Liver (tissue), 9 donors: ENCODE data around the gene RGP1. TPM values are rescaled to one million over a fixed set of nuclear protein-coding genes. Genes with fewer than 3 reads are reported as not detected.

Experiments
- DNase-seq: peaks from one replicate; pipeline ENCODE4 v3.0.0-alpha.2; 2017; ENCODE audit warnings: low spot score
- H3K27ac ChIP-seq, 2 donors: one replicate each; pipeline ENCODE4 v1.7.0; 2013; ENCODE audit warnings: inconsistent platforms in 2 of 2, low read length in 2 of 2, control low read depth in 1 of 2, low read depth in 1 of 2, mild to moderate bottlenecking in 1 of 2
- H3K27me3 ChIP-seq, 4 donors: one replicate each; pipeline versions ENCODE4 v1.6.1 to v1.7.0; 2013; ENCODE audit warnings: low read length in 3 of 4, inconsistent platforms in 1 of 4, mild to moderate bottlenecking in 1 of 4, moderate library complexity in 1 of 4; ENCODE audit not compliant: control insufficient read depth in 4 of 4, insufficient read depth in 4 of 4
- H3K36me3 ChIP-seq, 4 donors: one replicate each; pipeline versions ENCODE4 v1.6.1 to v1.7.0; 2013; ENCODE audit warnings: low read length in 3 of 4, mild to moderate bottlenecking in 3 of 4, low read depth in 1 of 4, moderate library complexity in 1 of 4; ENCODE audit not compliant: control insufficient read depth in 4 of 4, insufficient read depth in 3 of 4
- H3K4me1 ChIP-seq, 4 donors: one replicate each; pipeline versions ENCODE4 v1.6.1 to v1.7.0; 2013; ENCODE audit warnings: low read length in 3 of 4, mild to moderate bottlenecking in 3 of 4, moderate library complexity in 1 of 4; ENCODE audit not compliant: control insufficient read depth in 4 of 4, insufficient read depth in 4 of 4
- H3K4me3 ChIP-seq, 3 donors: one replicate each; pipeline versions ENCODE4 v1.6.1 to v1.7.0; 2013; ENCODE audit warnings: low read length in 3 of 3, control low read depth in 1 of 3, low read depth in 1 of 3, mild to moderate bottlenecking in 1 of 3
- H3K9ac ChIP-seq, 2 donors: one replicate each; pipeline ENCODE4 v1.7.0; 2013; ENCODE audit warnings: low read length in 2 of 2, mild to moderate bottlenecking in 2 of 2, moderate library complexity in 2 of 2, control low read depth in 1 of 2, low read depth in 1 of 2
- H3K9me3 ChIP-seq, 4 donors: one replicate each; pipeline versions ENCODE4 v1.6.1 to v1.7.0; 2013; ENCODE audit warnings: low read length in 3 of 4; ENCODE audit not compliant: control insufficient read depth in 4 of 4
- EGR1 ChIP-seq, 2 donors: IDR thresholded peaks; 2 replicates each; pipeline ENCODE4 v1.6.1; 2016 to 2018; ENCODE audit warnings: antibody characterized with exemption in 2 of 2, low read depth in 2 of 2
- FOXA1 ChIP-seq: IDR thresholded peaks from 2 replicates; pipeline ENCODE4 v1.6.1; 2016; ENCODE audit warnings: antibody characterized with exemption
- FOXA2 ChIP-seq: IDR thresholded peaks from 2 replicates; pipeline ENCODE4 v1.6.1; 2016; ENCODE audit warnings: antibody characterized with exemption
- GABPA ChIP-seq, 2 donors: IDR thresholded peaks in 1 of 2; conservative IDR thresholded peaks in 1 of 2; 2 replicates each; pipeline ENCODE4 v1.6.1; 2016; ENCODE audit warnings: antibody characterized with exemption in 2 of 2, mild to moderate bottlenecking in 1 of 2, moderate library complexity in 1 of 2
- HNF4A ChIP-seq, 2 donors: conservative IDR thresholded peaks; 2 replicates each; pipeline ENCODE4 v1.6.1; 2016; ENCODE audit warnings: antibody characterized with exemption in 2 of 2, mild to moderate bottlenecking in 2 of 2
- JUND ChIP-seq, 2 donors: IDR thresholded peaks; 2 replicates each; pipeline ENCODE4 v1.6.1; 2016; ENCODE audit warnings: antibody characterized with exemption in 2 of 2
- NR2F2 ChIP-seq: IDR thresholded peaks from 2 replicates; pipeline ENCODE4 v1.6.1; 2016; ENCODE audit warnings: antibody characterized with exemption
- RAD21 ChIP-seq, 2 donors: IDR thresholded peaks; 2 replicates each; pipeline ENCODE4 v1.6.1; 2016; ENCODE audit warnings: antibody characterized with exemption in 2 of 2, mild to moderate bottlenecking in 2 of 2
- RXRA ChIP-seq, 2 donors: IDR thresholded peaks; 2 replicates each; pipeline ENCODE4 v1.6.1; 2017 to 2018; ENCODE audit warnings: antibody characterized with exemption in 2 of 2, mild to moderate bottlenecking in 1 of 2
- SP1 ChIP-seq: IDR thresholded peaks from 2 replicates; pipeline ENCODE4 v1.6.1; 2018; ENCODE audit warnings: antibody characterized with exemption, mild to moderate bottlenecking
- TAF1 ChIP-seq: conservative IDR thresholded peaks from 2 replicates; pipeline ENCODE4 v1.6.1; 2016; ENCODE audit warnings: antibody characterized with exemption, mild to moderate bottlenecking
- YY1 ChIP-seq: IDR thresholded peaks from 2 replicates; pipeline ENCODE4 v1.6.1; 2016; ENCODE audit warnings: antibody characterized with exemption, mild to moderate bottlenecking
- WGBS: extraction: QIAGEN DNeasy Blood & Tissue Kit; methylation state at CpG from one replicate; pipeline ENCODE4 v1.1.7; 2013; 5-methylcytosine and 5-hydroxymethylcytosine counted together
- polyA plus RNA-seq, 2 donors: library from polyadenylated mRNA; stranded (reverse) in 1 of 2; unstranded in 1 of 2; fragments of 200-250 nt in 1 of 2; fragments of >200 nt in 1 of 2; fragmentation: Nextera tagmentation in 1 of 2; extraction: Ambion mirVana in 1 of 2; gene quantifications; one replicate each; pipeline versions ENCODE4 v1.2.1 to v1.2.3, GENCODE V29; 2013 to 2015
- total RNA-seq, 2 donors: library from RNA; depleted of rRNA; stranded (reverse); fragments of >200 nt; gene quantifications; one replicate each; pipeline ENCODE4 v1.2.3, GENCODE V29; 2014
- TF ChIP-seq, protein P1 (sequence below): fragments of 150-350 bp; IDR thresholded peaks from 2 replicates; pipeline ENCODE4 v1.5.1; 2017; ENCODE audit warnings: improper control_type of control experiment, low read depth, low read length; ENCODE audit not compliant: missing input control
- TF ChIP-seq, protein P2 (sequence below): IDR thresholded peaks from 2 replicates; pipeline ENCODE4 v1.6.1; 2016; ENCODE audit warnings: antibody characterized with exemption
- TF ChIP-seq, protein P3 (sequence below): IDR thresholded peaks from 2 replicates; pipeline ENCODE4 v1.6.1; 2016; ENCODE audit warnings: antibody characterized with exemption
- TF ChIP-seq, protein P4 (sequence below): IDR thresholded peaks from 2 replicates; pipeline ENCODE4 v1.6.1; 2016; ENCODE audit warnings: antibody characterized with exemption, mild to moderate bottlenecking
- TF ChIP-seq, protein P5 (sequence below): IDR thresholded peaks from 2 replicates; pipeline ENCODE4 v1.6.1; 2016; ENCODE audit warnings: antibody characterized with exemption
- donor health status: healthy.
- donor health status: healthy.
- donor health status: healthy.
- donor health status: healthy.
- donor health status: healthy.

The RGP1 gene
- total and polyA plus RNA-seq, 4 donors, result 2.6 to 10.7 (median 5.9) TPM

DNA sequence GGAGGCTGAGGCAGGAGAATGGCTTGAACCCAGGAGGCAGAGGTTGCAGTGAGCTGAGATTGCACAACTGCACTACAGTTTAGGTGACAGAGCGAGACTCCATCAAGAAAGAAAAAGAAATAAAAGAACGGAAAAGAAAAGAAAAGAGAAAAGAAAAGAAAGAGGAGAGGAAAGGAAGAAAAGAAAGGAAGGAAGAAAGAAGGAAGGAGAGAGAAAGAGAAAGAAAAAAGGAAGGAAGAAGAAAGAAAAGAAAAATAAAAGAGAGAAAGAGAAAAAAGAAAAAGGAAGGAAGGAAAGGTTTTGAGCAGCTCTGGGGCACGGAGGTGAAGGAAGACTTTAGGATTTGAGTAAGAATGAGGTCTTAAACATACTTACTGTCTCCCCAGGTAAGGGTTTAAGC, 35.5 kb upstream of the RGP1 start:
- no peak for DNase-seq
- TF ChIP-seq NR2F2, result no peak
- TF ChIP-seq FOXA1, result no peak
- no peak for TF ChIP-seq GABPA (IDR thresholded peaks at IDR 0.05 in 1 of 2, conservative IDR thresholded peaks at IDR 0.05 in 1 of 2)
- no peak for TF ChIP-seq EGR1 (IDR thresholded peaks at IDR 0.05; ENCODE audit: low read depth in 2 of 2)
- TF ChIP-seq JUND (IDR thresholded peaks at IDR 0.05), result no peak
- no peak for TF ChIP-seq RXRA (IDR thresholded peaks at IDR 0.05)
- TF ChIP-seq FOXA2, result no peak
- TF ChIP-seq RAD21 (IDR thresholded peaks at IDR 0.05), result no peak
- no peak for TF ChIP-seq HNF4A (conservative IDR thresholded peaks at IDR 0.05)
- TF ChIP-seq, protein P1, sequence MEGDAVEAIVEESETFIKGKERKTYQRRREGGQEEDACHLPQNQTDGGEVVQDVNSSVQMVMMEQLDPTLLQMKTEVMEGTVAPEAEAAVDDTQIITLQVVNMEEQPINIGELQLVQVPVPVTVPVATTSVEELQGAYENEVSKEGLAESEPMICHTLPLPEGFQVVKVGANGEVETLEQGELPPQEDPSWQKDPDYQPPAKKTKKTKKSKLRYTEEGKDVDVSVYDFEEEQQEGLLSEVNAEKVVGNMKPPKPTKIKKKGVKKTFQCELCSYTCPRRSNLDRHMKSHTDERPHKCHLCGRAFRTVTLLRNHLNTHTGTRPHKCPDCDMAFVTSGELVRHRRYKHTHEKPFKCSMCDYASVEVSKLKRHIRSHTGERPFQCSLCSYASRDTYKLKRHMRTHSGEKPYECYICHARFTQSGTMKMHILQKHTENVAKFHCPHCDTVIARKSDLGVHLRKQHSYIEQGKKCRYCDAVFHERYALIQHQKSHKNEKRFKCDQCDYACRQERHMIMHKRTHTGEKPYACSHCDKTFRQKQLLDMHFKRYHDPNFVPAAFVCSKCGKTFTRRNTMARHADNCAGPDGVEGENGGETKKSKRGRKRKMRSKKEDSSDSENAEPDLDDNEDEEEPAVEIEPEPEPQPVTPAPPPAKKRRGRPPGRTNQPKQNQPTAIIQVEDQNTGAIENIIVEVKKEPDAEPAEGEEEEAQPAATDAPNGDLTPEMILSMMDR, result no peak
- TF ChIP-seq, protein P2, sequence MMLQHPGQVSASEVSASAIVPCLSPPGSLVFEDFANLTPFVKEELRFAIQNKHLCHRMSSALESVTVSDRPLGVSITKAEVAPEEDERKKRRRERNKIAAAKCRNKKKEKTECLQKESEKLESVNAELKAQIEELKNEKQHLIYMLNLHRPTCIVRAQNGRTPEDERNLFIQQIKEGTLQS, result no peak
- no peak for TF ChIP-seq SP1
- no peak for TF ChIP-seq YY1
- TF ChIP-seq, protein P3, sequence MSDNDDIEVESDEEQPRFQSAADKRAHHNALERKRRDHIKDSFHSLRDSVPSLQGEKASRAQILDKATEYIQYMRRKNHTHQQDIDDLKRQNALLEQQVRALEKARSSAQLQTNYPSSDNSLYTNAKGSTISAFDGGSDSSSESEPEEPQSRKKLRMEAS, result no peak
- TF ChIP-seq TAF1, result no peak
- TF ChIP-seq, protein P4, sequence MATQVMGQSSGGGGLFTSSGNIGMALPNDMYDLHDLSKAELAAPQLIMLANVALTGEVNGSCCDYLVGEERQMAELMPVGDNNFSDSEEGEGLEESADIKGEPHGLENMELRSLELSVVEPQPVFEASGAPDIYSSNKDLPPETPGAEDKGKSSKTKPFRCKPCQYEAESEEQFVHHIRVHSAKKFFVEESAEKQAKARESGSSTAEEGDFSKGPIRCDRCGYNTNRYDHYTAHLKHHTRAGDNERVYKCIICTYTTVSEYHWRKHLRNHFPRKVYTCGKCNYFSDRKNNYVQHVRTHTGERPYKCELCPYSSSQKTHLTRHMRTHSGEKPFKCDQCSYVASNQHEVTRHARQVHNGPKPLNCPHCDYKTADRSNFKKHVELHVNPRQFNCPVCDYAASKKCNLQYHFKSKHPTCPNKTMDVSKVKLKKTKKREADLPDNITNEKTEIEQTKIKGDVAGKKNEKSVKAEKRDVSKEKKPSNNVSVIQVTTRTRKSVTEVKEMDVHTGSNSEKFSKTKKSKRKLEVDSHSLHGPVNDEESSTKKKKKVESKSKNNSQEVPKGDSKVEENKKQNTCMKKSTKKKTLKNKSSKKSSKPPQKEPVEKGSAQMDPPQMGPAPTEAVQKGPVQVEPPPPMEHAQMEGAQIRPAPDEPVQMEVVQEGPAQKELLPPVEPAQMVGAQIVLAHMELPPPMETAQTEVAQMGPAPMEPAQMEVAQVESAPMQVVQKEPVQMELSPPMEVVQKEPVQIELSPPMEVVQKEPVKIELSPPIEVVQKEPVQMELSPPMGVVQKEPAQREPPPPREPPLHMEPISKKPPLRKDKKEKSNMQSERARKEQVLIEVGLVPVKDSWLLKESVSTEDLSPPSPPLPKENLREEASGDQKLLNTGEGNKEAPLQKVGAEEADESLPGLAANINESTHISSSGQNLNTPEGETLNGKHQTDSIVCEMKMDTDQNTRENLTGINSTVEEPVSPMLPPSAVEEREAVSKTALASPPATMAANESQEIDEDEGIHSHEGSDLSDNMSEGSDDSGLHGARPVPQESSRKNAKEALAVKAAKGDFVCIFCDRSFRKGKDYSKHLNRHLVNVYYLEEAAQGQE, result no peak
- Histone ChIP-seq H3K4me3 (no peak overlapping the region), H3K4me1 (no peaks in the 10 kb centered on the region), H3K9me3 (no peaks in the 10 kb centered on the region), H3K27ac (no peak overlapping the region), H3K36me3 (peaks cover 52 to 92% (median 82%) of the 10 kb centered on the region in 4 donors), H3K27me3 (no peaks in the 10 kb centered on the region), H3K9ac (no peak overlapping the region)
- 98% methylated on average over 3 of the region's 3 CpGs for WGBS

DNA sequence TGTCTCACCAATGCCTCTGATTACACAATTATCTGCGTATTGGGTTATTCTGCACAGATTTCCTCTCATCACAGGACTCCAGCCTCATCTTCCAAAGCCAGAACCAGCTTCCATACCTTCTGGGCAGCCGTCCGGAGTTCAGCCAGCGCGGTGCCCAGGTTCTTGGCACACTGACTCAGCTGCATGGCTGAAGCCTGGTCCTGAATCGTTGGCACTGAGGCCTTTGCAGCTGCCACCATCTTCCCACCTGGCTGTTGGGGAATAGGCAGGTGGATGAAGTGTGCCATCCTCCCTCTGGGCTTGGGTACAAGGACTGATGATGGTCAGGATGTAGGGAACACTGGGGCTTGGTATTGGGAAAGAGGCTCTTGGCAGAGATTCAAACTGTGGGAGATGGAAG, 35.0 kb upstream of the RGP1 start:
- no peaks in the 10 kb centered on the region for H3K4me1 ChIP-seq
- no peak overlapping the region for H3K4me3 ChIP-seq
- no peak overlapping the region for H3K9ac ChIP-seq
- DNase-seq, result no peak
- H3K36me3 ChIP-seq, result peaks cover 58 to 93% (median 82%) of the 10 kb centered on the region in 4 donors
- H3K9me3 ChIP-seq, result no peaks in the 10 kb centered on the region
- H3K27me3 ChIP-seq, result no peaks in the 10 kb centered on the region
- H3K27ac ChIP-seq, result no peak overlapping the region
- 85% methylated on average over 6 of the region's 6 CpGs for WGBS
- TF ChIP-seq HNF4A (conservative IDR thresholded peaks at IDR 0.05) (no peak), FOXA1 (no peak), TAF1 (no peak), YY1 (no peak), FOXA2 (no peak), NR2F2 (no peak), JUND (IDR thresholded peaks at IDR 0.05) (no peak), SP1 (no peak), RAD21 (IDR thresholded peaks at IDR 0.05) (no peak), EGR1 (IDR thresholded peaks at IDR 0.05; ENCODE audit: low read depth in 2 of 2) (no peak)
- TF ChIP-seq, protein P4, result no peak
- TF ChIP-seq, protein P2, result no peak
- TF ChIP-seq, protein P5, sequence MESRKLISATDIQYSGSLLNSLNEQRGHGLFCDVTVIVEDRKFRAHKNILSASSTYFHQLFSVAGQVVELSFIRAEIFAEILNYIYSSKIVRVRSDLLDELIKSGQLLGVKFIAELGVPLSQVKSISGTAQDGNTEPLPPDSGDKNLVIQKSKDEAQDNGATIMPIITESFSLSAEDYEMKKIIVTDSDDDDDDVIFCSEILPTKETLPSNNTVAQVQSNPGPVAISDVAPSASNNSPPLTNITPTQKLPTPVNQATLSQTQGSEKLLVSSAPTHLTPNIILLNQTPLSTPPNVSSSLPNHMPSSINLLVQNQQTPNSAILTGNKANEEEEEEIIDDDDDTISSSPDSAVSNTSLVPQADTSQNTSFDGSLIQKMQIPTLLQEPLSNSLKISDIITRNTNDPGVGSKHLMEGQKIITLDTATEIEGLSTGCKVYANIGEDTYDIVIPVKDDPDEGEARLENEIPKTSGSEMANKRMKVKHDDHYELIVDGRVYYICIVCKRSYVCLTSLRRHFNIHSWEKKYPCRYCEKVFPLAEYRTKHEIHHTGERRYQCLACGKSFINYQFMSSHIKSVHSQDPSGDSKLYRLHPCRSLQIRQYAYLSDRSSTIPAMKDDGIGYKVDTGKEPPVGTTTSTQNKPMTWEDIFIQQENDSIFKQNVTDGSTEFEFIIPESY, result no peak
- TF ChIP-seq, protein P1, result no peak
